K562 (cell line): ENCODE measurements around the gene PPFIA3. TPM values are rescaled to one million over a fixed set of nuclear protein-coding genes. Genes with fewer than 3 reads are reported as not detected.

Experiments used
- BCOR ChIP-seq: fragments of 450-650 bp; IDR thresholded peaks from 2 replicates; pipeline ENCODE4 v1.6.1; 2016
- FOXA1 ChIP-seq: fragments of 450-650 bp; IDR thresholded peaks from 2 replicates; pipeline ENCODE4 v1.6.1; 2016; ENCODE audit warnings: mild to moderate bottlenecking, borderline replicate concordance
- GABPA ChIP-seq: fragments of 200-800 bp; sonication (Bioruptor generic); conservative IDR thresholded peaks from 2 replicates; pipeline ENCODE4 v1.6.1; 2016; ENCODE audit warnings: low read depth, missing genetic modification characterization, missing compliant biosample characterization
- HCFC1 ChIP-seq: IDR thresholded peaks from 2 replicates; pipeline ENCODE4 v1.6.1; 2012; ENCODE audit warnings: low read depth, low read length, improper control_type of control experiment
- MECOM ChIP-seq: fragments of 250-450 bp; sonication (Bioruptor Pico); IDR thresholded peaks from 2 replicates; pipeline ENCODE4 v1.8.0; 2022; ENCODE audit warnings: inconsistent platforms
- MEIS2 ChIP-seq: fragments of 450-650 bp; IDR thresholded peaks from 2 replicates; pipeline ENCODE4 v1.6.1; 2014; ENCODE audit warnings: mild to moderate bottlenecking; ENCODE audit not compliant: partially characterized antibody
- NBN ChIP-seq: fragments of 450-650 bp; IDR thresholded peaks from 2 replicates; pipeline ENCODE4 v1.6.1; 2016; ENCODE audit warnings: low read depth, mild to moderate bottlenecking
- NR4A1 ChIP-seq, 2 experiments: fragments of 250-450 bp in 1 of 2; fragments of 450-650 bp in 1 of 2; sonication (Bioruptor Pico) in 1 of 2; IDR thresholded peaks; 2 replicates each; pipeline versions ENCODE4 v1.4.0 to v1.6.1; 2016 to 2020; ENCODE audit warnings: mild to moderate bottlenecking in 2 of 2, missing compliant biosample characterization in 1 of 2, missing genetic modification characterization in 1 of 2, moderate library complexity in 1 of 2
- POLR2A ChIP-seq: fragments of 450-650 bp; conservative IDR thresholded peaks from 2 replicates; pipeline ENCODE4 v1.6.1; 2016
- TARDBP ChIP-seq: fragments of 450-650 bp; IDR thresholded peaks from 2 replicates; pipeline ENCODE4 v1.6.1; 2016
- ZFP36 ChIP-seq: fragments of 150-350 bp; IDR thresholded peaks from 2 replicates; pipeline ENCODE4 v1.6.1; 2018; ENCODE audit warnings: low read length, low read depth; ENCODE audit not compliant: partially characterized antibody
- ZKSCAN1 ChIP-seq: fragments of 150-350 bp; IDR thresholded peaks from 2 replicates; pipeline ENCODE4 v1.6.1; 2016; ENCODE audit warnings: low read depth, low read length
- ZNF354B ChIP-seq: fragments of 250-450 bp; sonication (Bioruptor Pico); IDR thresholded peaks from 2 replicates; pipeline ENCODE4 v1.4.0; 2020
- ZNF41 ChIP-seq: fragments of 250-450 bp; sonication (Bioruptor Pico); conservative IDR thresholded peaks from 2 replicates; pipeline ENCODE4 v1.4.0; 2020; ENCODE audit warnings: mild to moderate bottlenecking
- ZZZ3 ChIP-seq: fragments of 450-650 bp; IDR thresholded peaks from 2 replicates; pipeline ENCODE4 v1.6.1; 2016; ENCODE audit warnings: antibody characterized with exemption, mild to moderate bottlenecking, moderate library complexity
- polyA plus RNA-seq, 8 experiments: library from polyadenylated mRNA; depleted of rRNA in 4 of 8; stranded (reverse) in 5 of 8; unstranded in 3 of 8; fragments of >200 nt; fragmentation: Nextera tagmentation in 2 of 8; fragmentation: Illumina TruSeq in 1 of 8; extraction: Ambion mirVana in 2 of 8; extraction: Trizol in 1 of 8; gene quantifications; 2 replicates each; pipeline versions ENCODE4 v1.2.1 to v1.2.3, GENCODE V29; 2011 to 2014; ENCODE audit warnings: inconsistent platforms in 1 of 8, missing spikeins in 1 of 8
- total RNA-seq, 7 experiments: library from RNA; depleted of rRNA in 6 of 7; stranded (reverse); fragments of >200 nt in 6 of 7; fragmentation: Illumina TruSeq in 2 of 7; extraction: Trizol in 2 of 7; gene quantifications; 2 replicates each; pipeline versions ENCODE4 v1.2.1 to v1.2.3, GENCODE V29; 2011 to 2021; ENCODE audit warnings: low replicate concordance in 1 of 7
- TF ChIP-seq, protein P1 (sequence below): fragments of 450-650 bp; formaldehyde crosslinking; IDR thresholded peaks from 2 replicates; pipeline ENCODE4 v1.4.0; 2020; ENCODE audit warnings: mild to moderate bottlenecking, moderate library complexity
- TF ChIP-seq, protein P2 (sequence below), 2 experiments: fragments of 450-650 bp; formaldehyde crosslinking in 1 of 2; IDR thresholded peaks; 2 replicates each; pipeline versions ENCODE4 v1.4.0 to v1.6.1; 2014 to 2020; ENCODE audit warnings: mild to moderate bottlenecking in 2 of 2, borderline replicate concordance in 1 of 2, low read depth in 1 of 2
- TF ChIP-seq, protein P3 (sequence below): sonication (generic); formaldehyde crosslinking; IDR thresholded peaks from 2 replicates; pipeline ENCODE4 v1.8.1; 2023; ENCODE audit warnings: mild to moderate bottlenecking, missing genetic modification reagents, moderate library complexity

Gene PPFIA3
- total and polyA plus RNA-seq, 9 of the 15 experiments (the other 6 are each of a cell fraction or from before 2014, with no cell fraction given), result 0.10 to 53.0 (median 17.6) TPM

DNA sequence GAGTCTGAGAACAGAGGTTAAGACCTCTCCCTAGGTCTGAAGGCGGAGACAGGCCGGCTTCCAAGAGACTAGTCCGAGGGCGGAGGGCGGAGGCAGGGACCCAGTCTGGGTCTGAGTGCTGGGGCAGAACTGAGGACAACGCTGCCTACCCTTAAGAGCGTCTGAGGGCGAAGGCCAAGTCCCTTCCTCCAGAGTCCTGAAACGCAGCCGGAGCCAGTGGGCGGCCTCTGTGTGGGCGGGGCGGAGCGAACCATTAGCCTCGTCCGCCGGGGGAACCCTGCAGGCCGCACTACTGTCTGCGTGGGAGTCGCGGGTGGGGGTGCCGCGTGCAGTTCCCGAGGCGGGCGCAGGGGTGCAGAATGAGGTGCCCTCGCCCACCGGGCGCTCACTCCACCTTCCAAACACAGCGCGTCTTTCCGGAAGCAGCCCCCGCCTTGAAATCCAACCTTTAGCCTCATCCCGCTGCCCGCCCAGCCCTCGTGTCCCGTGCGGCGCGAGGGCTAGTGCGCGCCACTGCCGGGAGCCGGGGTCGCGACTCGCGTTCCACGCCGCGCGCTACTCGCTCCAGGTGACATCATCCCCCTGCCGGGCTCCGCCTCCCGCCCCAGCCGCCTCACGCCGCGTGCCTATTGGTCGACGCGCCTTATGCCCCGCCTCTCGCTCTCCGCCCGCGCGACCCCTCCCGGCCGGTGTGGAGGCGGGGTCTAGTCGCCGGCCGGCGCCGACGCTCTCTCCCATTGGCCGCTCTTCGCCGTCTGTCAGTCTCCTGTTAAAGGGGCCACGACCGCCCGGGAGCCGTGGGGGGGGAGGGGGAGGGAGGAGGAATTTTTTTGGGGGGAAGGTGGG is 556 bp upstream of the PPFIA3 start, which contains the start of gene C19orf73 (continued):
- TF ChIP-seq FOXA1 (no peak), NBN (peak; percentile 81), ZKSCAN1 (peak; percentile 40; the same call in 1 of the 2 replicates), ZZZ3 (no peak), GABPA (tag) (peak; percentile 80), NR4A1 (CRISPR knock-in tag; IDR thresholded peaks at IDR 0.05) (peak; percentile 59; the same call in 1 of the 2 replicates), NR4A1 (tag; IDR thresholded peaks at IDR 0.05) (peak; percentile 51; the same call in 1 of the 2 replicates), TARDBP (peak; percentile 98), HCFC1 (peak; percentile 40), MEIS2 (no peak), MECOM (no peak), POLR2A (peak; percentile 79), ZFP36 (peak; percentile 83), ZNF41 (CRISPR knock-in tag) (no peak), ZNF354B (CRISPR knock-in tag) (no peak), BCOR (peak; percentile 47; the same call in 1 of the 2 replicates)
- TF ChIP-seq, protein P1, sequence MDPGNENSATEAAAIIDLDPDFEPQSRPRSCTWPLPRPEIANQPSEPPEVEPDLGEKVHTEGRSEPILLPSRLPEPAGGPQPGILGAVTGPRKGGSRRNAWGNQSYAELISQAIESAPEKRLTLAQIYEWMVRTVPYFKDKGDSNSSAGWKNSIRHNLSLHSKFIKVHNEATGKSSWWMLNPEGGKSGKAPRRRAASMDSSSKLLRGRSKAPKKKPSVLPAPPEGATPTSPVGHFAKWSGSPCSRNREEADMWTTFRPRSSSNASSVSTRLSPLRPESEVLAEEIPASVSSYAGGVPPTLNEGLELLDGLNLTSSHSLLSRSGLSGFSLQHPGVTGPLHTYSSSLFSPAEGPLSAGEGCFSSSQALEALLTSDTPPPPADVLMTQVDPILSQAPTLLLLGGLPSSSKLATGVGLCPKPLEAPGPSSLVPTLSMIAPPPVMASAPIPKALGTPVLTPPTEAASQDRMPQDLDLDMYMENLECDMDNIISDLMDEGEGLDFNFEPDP (CRISPR knock-in tag), result no peak
- TF ChIP-seq, protein P2, sequence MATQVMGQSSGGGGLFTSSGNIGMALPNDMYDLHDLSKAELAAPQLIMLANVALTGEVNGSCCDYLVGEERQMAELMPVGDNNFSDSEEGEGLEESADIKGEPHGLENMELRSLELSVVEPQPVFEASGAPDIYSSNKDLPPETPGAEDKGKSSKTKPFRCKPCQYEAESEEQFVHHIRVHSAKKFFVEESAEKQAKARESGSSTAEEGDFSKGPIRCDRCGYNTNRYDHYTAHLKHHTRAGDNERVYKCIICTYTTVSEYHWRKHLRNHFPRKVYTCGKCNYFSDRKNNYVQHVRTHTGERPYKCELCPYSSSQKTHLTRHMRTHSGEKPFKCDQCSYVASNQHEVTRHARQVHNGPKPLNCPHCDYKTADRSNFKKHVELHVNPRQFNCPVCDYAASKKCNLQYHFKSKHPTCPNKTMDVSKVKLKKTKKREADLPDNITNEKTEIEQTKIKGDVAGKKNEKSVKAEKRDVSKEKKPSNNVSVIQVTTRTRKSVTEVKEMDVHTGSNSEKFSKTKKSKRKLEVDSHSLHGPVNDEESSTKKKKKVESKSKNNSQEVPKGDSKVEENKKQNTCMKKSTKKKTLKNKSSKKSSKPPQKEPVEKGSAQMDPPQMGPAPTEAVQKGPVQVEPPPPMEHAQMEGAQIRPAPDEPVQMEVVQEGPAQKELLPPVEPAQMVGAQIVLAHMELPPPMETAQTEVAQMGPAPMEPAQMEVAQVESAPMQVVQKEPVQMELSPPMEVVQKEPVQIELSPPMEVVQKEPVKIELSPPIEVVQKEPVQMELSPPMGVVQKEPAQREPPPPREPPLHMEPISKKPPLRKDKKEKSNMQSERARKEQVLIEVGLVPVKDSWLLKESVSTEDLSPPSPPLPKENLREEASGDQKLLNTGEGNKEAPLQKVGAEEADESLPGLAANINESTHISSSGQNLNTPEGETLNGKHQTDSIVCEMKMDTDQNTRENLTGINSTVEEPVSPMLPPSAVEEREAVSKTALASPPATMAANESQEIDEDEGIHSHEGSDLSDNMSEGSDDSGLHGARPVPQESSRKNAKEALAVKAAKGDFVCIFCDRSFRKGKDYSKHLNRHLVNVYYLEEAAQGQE (IDR thresholded peaks at IDR 0.05; ENCODE audit: borderline replicate concordance), result no peak; the same call in 1 of the 2 replicates
- TF ChIP-seq, protein P2 (CRISPR knock-in tag; IDR thresholded peaks at IDR 0.05; ENCODE audit: low read depth), result peak; percentile 88
- TF ChIP-seq, protein P3, sequence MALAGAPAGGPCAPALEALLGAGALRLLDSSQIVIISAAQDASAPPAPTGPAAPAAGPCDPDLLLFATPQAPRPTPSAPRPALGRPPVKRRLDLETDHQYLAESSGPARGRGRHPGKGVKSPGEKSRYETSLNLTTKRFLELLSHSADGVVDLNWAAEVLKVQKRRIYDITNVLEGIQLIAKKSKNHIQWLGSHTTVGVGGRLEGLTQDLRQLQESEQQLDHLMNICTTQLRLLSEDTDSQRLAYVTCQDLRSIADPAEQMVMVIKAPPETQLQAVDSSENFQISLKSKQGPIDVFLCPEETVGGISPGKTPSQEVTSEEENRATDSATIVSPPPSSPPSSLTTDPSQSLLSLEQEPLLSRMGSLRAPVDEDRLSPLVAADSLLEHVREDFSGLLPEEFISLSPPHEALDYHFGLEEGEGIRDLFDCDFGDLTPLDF (CRISPR knock-in tag), result peak; percentile 89; the same call in 1 of the 2 replicates
